Measurements from ENCODE around the gene SLC7A9. TPM values are rescaled to one million over a fixed set of nuclear protein-coding genes. Genes with fewer than 3 reads are reported as not detected.

SLC7A9 gene
- total and polyA plus RNA-seq, 2 donors (not counting 3 experiments of a cell fraction or from before 2014, with no cell fraction given): 0.06 TPM; not detected in 1

GRCh38 chr19:32902448-32902847 lies 32.9 kb upstream of the SLC7A9 start:
- POLR2A ChIA-PET: no interaction called here
- dilution Hi-C loops (cut with MboI; ENCODE audit: extremely low pct_ligation_motif_present, low sequenced_read_pairs): no loop called here
- no peak overlapping the region for H3K9ac ChIP-seq (replicated peaks; ENCODE audit: extremely low read depth, insufficient read depth, low read length)
- H3K9me3 ChIP-seq (replicated peaks; ENCODE audit: control insufficient read depth, insufficient read depth, low read length): no peaks in the 10 kb centered on the region
- no peaks in the 10 kb centered on the region for H3K79me2 ChIP-seq (ENCODE audit: control insufficient read depth, insufficient read depth, low read length)
- no peak overlapping the region for H3K4me3 ChIP-seq (replicated peaks in 1 of 3; ENCODE audit: insufficient read depth in 1 of 3, low read depth in 1 of 3, low read length in 3 of 3)
- DNase-seq (ENCODE audit: low read depth, low spot score) (no peak), FAIRE-seq (no peak)
- CTCF ChIA-PET: no interaction called here
- H3K4me2 ChIP-seq (ENCODE audit: insufficient read depth, low read length): no peak overlapping the region
- intact Hi-C loops (cut with micrococcal nuclease): no loop called here
- no peaks in the 10 kb centered on the region for H4K20me1 ChIP-seq (replicated peaks; ENCODE audit: control insufficient read depth, extremely low read depth, insufficient read depth, low read length)
- H2AFZ ChIP-seq (ENCODE audit: low read depth, low read length): no peak overlapping the region
- no peak overlapping the region for H3K27ac ChIP-seq (ENCODE audit: insufficient read depth, low read depth, low read length)
- H3K4me1 ChIP-seq (ENCODE audit: control insufficient read depth, extremely low read depth, insufficient read depth, low read length): no peaks in the 10 kb centered on the region
- TF ChIP-seq POLR2A (IDR thresholded peaks at IDR 0.05; ENCODE audit: low read depth, low read length): no peak
- TF ChIP-seq JUN (IDR thresholded peaks at IDR 0.05; ENCODE audit: borderline replicate concordance, insufficient read depth, insufficient read length, low read depth): no peak
- no peak for TF ChIP-seq EZH2 (IDR thresholded peaks at IDR 0.05; ENCODE audit: borderline replicate concordance, low read depth, low read length, severe bottlenecking)
- no peak for TF ChIP-seq CTCF (IDR thresholded peaks at IDR 0.05; ENCODE audit: extremely low read depth in 1 of 2, insufficient read depth in 1 of 2, low read depth in 1 of 2, low read length in 2 of 2)
- TF ChIP-seq GATA2 (IDR thresholded peaks at IDR 0.05; ENCODE audit: insufficient read depth, insufficient read length, low read depth, low read length): no peak
- TF ChIP-seq POLR2AphosphoS5 (IDR thresholded peaks at IDR 0.05; ENCODE audit: insufficient read depth, low read depth, low read length): no peak
- TF ChIP-seq MYC (IDR thresholded peaks at IDR 0.05; ENCODE audit: low read depth, low read length): no peak
- TF ChIP-seq FOS (IDR thresholded peaks at IDR 0.05; ENCODE audit: borderline replicate concordance, insufficient read depth, low read length): no peak
- TF ChIP-seq MAX (IDR thresholded peaks at IDR 0.05; ENCODE audit: insufficient read depth, insufficient read length): no peak
- no peaks in the 10 kb centered on the region for H3K9me1 ChIP-seq (replicated peaks; ENCODE audit: control insufficient read depth, extremely low read depth, insufficient read depth, low read length)
- BruUV-seq (replicated peaks): no TSS peak
- no peaks in the 10 kb centered on the region for H3K27me3 ChIP-seq (ENCODE audit: control insufficient read depth in 2 of 2, insufficient read depth in 2 of 2, low read length in 2 of 2)
- no peaks in the 10 kb centered on the region for H3K36me3 ChIP-seq (ENCODE audit: control insufficient read depth in 2 of 2, extremely low read depth in 1 of 2, insufficient read depth in 2 of 2, low read length in 2 of 2)
